ENCODE measurements around the gene UBALD1. TPM values are rescaled to one million over a fixed set of nuclear protein-coding genes. Genes with fewer than 3 reads are reported as not detected.

UBALD1 gene
- total RNA-seq, 2 experiments from 2014 or later: 12.2 to 13.4 TPM

DNA sequence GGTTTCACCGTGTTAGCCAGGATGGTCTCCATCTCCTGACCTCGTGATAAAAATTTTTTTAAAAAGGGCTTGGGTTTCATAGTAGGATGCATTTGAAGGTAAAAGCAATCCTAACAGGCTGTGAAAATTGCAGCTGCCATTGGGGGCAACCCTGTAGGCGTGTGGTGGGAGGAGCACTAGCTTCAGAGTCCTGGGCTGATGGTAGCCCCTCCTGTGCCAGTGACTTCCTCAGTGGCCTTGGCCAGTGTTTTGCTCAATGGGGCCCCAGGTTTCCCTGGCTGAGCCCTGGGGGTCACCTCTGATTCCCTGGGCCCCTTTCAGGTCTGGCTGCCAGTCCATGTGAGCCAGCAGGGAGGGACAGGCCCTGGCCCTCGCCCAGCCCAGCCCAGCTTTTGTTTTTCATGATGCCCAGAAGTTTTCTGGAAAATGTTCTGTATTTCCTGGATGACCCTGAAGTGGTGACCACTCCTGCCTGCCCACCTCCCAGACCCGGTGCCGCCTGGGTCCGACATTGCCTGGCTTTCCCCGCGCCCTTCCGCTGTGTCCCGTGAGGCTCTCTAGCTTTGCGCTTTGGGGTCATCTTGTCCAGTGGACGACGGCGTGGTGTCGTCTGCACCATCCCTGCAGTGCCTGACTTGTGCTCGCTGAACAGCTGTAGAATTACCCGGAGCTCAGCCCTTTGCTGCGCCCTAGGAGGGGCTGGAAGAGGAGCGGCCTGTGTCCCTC, 19.4 kb upstream of the UBALD1 start:
- DNase-seq: no peak
- Mint-ChIP-seq H3K4me1 (ENCODE audit: low read depth) (peaks cover 15% of the 10 kb centered on the region), H3K27ac (no peak overlapping the region), H3K36me3 (ENCODE audit: low read depth) (peaks cover 27% of the 10 kb centered on the region), H3K9me3 (peaks cover 5% of the 10 kb centered on the region), H3K4me3 (no peak overlapping the region), H3K27me3 (no peaks in the 10 kb centered on the region)
- POLR2A ChIA-PET: interaction anchor here (1.2 kb wide), 1 partner anchor 13 kb away, joined by 3 read pairs; no protein-coding TSS in a partner anchor
- CTCF ChIA-PET: interaction anchor here (1.3 to 3.3 kb wide), 3 partner anchors 10 to 49 kb away, joined by 4 to 10 read pairs (median 10); partner anchors contain the start of gene MGRN1
- ATAC-seq: no peak
- TF ChIP-seq, protein P1, sequence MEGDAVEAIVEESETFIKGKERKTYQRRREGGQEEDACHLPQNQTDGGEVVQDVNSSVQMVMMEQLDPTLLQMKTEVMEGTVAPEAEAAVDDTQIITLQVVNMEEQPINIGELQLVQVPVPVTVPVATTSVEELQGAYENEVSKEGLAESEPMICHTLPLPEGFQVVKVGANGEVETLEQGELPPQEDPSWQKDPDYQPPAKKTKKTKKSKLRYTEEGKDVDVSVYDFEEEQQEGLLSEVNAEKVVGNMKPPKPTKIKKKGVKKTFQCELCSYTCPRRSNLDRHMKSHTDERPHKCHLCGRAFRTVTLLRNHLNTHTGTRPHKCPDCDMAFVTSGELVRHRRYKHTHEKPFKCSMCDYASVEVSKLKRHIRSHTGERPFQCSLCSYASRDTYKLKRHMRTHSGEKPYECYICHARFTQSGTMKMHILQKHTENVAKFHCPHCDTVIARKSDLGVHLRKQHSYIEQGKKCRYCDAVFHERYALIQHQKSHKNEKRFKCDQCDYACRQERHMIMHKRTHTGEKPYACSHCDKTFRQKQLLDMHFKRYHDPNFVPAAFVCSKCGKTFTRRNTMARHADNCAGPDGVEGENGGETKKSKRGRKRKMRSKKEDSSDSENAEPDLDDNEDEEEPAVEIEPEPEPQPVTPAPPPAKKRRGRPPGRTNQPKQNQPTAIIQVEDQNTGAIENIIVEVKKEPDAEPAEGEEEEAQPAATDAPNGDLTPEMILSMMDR (IDR thresholded peaks at IDR 0.05): no peak
- intact Hi-C loops (cut with micrococcal nuclease): no loop called here

DNA sequence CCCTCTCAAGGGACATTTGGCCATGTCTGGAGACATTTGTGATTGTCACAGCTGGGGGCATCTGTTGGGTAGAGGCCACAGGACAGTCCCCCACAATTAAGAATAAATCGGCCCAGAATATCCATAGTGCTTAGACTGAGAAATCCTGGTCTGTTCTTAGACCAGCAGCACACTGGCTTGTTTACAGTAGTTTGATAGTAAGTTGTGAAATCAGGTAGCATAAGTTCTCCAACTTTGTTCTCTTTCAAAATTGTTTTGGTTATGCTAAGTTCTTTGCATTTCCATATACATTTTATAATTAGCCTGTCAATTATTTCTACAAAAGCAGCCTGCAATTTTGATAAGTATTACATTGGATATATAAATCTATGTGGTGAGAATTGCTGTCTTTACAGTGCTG, 16.8 kb upstream of the UBALD1 start:
- ATAC-seq (no peak), DNase-seq (no peak)
- ChIA-PET CTCF (interaction anchor here (0.7 to 2.1 kb wide), 2 partner anchors 19 kb away, joined by 4 to 6 read pairs; no protein-coding TSS in a partner anchor), POLR2A (no interaction called here)
- peaks cover 22% of the 10 kb centered on the region for H3K4me1 Mint-ChIP-seq (ENCODE audit: low read depth)
- intact Hi-C loops (cut with micrococcal nuclease): no loop called here
- H3K27ac Mint-ChIP-seq: no peak overlapping the region
- H3K36me3 Mint-ChIP-seq (ENCODE audit: low read depth): peaks cover 33% of the 10 kb centered on the region
- TF ChIP-seq, protein P1 (IDR thresholded peaks at IDR 0.05): no peak
- peaks cover 5% of the 10 kb centered on the region for H3K9me3 Mint-ChIP-seq
- no peaks in the 10 kb centered on the region for H3K27me3 Mint-ChIP-seq
- H3K4me3 Mint-ChIP-seq: no peak overlapping the region

DNA sequence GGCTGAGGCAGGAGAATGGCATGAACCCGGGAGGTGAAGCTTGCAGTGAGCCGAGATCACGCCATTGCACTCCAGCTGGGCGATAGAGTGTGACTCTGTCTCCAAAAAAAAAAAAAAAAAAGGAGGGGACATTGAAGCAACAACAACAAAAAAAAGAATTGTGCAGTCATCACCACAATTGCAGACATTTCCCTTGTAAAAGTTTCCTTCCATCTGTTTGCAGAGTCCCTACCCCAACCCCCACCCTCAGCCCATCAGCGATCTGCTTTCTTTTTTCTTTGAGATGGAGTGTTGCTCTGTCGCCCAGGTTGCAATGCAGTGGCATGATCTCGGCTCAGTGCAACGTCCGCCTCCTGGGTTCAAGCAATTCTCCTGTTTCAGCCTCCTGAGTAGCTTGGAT, 13.6 kb upstream of the UBALD1 start:
- POLR2A ChIA-PET: no interaction called here
- Mint-ChIP-seq H3K4me3 (no peak overlapping the region), H3K27ac (no peak overlapping the region), H3K9me3 (peaks cover 5% of the 10 kb centered on the region), H3K36me3 (ENCODE audit: low read depth) (peaks cover 31% of the 10 kb centered on the region), H3K27me3 (no peaks in the 10 kb centered on the region), H3K4me1 (ENCODE audit: low read depth) (peaks cover 40% of the 10 kb centered on the region)
- CTCF ChIA-PET: no interaction called here
- no peak for DNase-seq
- TF ChIP-seq, protein P1 (IDR thresholded peaks at IDR 0.05): no peak
- intact Hi-C loops (cut with micrococcal nuclease): no loop called here
- ATAC-seq: no peak

DNA sequence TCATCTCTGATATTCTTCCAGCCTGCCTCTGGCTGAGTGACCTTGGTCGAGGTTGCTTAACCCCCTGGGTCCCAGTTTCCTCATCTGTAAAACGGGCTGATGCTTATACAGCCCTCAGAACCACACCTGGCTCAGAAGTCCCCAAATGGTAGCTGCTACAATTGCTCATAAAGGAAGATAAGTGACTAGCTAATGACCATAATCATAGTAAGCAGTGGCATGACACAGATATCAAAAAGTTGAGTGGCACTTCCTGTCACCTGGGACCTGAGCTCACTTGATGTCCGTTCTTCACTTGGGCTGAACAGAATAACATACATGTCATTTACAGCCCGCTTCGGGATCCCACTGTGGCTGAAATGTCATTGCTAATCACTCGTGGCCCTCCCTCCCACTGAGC, 11.7 kb upstream of the UBALD1 start:
- Mint-ChIP-seq H3K27me3 (no peaks in the 10 kb centered on the region), H3K27ac (peak overlapping the region; percentile 98), H3K4me1 (ENCODE audit: low read depth) (peaks cover 41% of the 10 kb centered on the region), H3K36me3 (ENCODE audit: low read depth) (peaks cover 28% of the 10 kb centered on the region), H3K4me3 (peak overlapping the region; percentile 99), H3K9me3 (peaks cover 4% of the 10 kb centered on the region)
- CTCF ChIA-PET: interaction anchor here (0.9 to 3.4 kb wide), 6 partner anchors 10 to 223 kb away, joined by 3 to 23 read pairs (median 6); partner anchors contain the start of genes ANKS3 and DNAAF8
- DNase-seq (no peak), ATAC-seq (no peak)
- TF ChIP-seq, protein P1 (IDR thresholded peaks at IDR 0.05): no peak
- intact Hi-C loops (cut with micrococcal nuclease): no loop called here
- POLR2A ChIA-PET: interaction anchor here (0.8 to 2.3 kb wide), 7 partner anchors 10 to 125 kb away, joined by 3 to 16 read pairs (median 4); partner anchors contain the start of gene NUDT16L1

Measured in activated CD8-positive, alpha-beta T cell treated with anti-CD3 and anti-CD28 coated beads for 36 hours (primary cell).